ENCODE results near the gene GREM2.

DNA sequence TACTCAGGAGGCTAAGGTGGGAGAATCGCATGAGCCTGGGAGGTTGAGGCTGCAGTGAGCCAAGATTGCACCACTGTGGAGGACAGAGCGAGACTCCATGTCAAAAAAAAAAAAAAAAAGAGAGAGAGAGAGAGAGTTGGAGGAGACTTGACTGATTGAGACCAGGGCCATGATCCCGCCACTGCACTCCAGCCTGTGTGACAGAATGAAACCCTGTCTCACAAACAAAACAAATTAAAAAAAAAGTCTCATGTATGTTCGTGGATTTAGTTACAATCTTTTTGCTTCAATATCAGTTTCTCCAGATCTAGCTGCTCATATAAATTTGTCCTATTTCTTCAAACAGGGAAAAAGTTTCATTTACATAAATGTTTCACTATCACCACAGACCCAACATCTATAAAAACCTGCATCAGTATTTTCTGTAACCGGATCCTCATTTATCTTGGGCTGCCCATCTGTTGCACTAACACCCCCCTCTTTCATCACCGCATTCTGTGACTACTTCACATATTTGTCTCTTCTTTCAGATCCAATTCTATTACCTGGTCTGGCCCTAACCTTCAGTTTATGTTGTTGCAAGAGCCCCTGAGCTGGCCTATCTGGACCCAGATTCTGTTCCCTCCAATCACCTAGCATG, 127.0 kb downstream of the GREM2 start:
- TF ChIP-seq, protein P1, sequence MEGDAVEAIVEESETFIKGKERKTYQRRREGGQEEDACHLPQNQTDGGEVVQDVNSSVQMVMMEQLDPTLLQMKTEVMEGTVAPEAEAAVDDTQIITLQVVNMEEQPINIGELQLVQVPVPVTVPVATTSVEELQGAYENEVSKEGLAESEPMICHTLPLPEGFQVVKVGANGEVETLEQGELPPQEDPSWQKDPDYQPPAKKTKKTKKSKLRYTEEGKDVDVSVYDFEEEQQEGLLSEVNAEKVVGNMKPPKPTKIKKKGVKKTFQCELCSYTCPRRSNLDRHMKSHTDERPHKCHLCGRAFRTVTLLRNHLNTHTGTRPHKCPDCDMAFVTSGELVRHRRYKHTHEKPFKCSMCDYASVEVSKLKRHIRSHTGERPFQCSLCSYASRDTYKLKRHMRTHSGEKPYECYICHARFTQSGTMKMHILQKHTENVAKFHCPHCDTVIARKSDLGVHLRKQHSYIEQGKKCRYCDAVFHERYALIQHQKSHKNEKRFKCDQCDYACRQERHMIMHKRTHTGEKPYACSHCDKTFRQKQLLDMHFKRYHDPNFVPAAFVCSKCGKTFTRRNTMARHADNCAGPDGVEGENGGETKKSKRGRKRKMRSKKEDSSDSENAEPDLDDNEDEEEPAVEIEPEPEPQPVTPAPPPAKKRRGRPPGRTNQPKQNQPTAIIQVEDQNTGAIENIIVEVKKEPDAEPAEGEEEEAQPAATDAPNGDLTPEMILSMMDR (IDR thresholded peaks at IDR 0.05; ENCODE audit: insufficient read depth, low read length): no peak
- TF ChIP-seq, protein P2, sequence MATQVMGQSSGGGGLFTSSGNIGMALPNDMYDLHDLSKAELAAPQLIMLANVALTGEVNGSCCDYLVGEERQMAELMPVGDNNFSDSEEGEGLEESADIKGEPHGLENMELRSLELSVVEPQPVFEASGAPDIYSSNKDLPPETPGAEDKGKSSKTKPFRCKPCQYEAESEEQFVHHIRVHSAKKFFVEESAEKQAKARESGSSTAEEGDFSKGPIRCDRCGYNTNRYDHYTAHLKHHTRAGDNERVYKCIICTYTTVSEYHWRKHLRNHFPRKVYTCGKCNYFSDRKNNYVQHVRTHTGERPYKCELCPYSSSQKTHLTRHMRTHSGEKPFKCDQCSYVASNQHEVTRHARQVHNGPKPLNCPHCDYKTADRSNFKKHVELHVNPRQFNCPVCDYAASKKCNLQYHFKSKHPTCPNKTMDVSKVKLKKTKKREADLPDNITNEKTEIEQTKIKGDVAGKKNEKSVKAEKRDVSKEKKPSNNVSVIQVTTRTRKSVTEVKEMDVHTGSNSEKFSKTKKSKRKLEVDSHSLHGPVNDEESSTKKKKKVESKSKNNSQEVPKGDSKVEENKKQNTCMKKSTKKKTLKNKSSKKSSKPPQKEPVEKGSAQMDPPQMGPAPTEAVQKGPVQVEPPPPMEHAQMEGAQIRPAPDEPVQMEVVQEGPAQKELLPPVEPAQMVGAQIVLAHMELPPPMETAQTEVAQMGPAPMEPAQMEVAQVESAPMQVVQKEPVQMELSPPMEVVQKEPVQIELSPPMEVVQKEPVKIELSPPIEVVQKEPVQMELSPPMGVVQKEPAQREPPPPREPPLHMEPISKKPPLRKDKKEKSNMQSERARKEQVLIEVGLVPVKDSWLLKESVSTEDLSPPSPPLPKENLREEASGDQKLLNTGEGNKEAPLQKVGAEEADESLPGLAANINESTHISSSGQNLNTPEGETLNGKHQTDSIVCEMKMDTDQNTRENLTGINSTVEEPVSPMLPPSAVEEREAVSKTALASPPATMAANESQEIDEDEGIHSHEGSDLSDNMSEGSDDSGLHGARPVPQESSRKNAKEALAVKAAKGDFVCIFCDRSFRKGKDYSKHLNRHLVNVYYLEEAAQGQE (IDR thresholded peaks at IDR 0.05; ENCODE audit: insufficient replicate concordance, low read depth): no peak
- no peak for TF ChIP-seq POLR2AphosphoS5 (IDR thresholded peaks at IDR 0.05; ENCODE audit: low read depth)

Data from HL-60 (cell line).